Fibroblast of pulmonary artery (primary cell): ENCODE data around the gene MFAP2.
A peak's percentile ranks its signal among the peaks of the same experiment; 100 is the strongest.

Source experiments
- DNase-seq: peaks from one replicate; pipeline ENCODE4 v3.0.0-alpha.2; 2010; ENCODE audit warnings: low read depth
- H3K4me3 ChIP-seq: replicated peaks from 2 replicates; pipeline ENCODE4 v1.5.1; 2011; ENCODE audit warnings: low read depth, mild to moderate bottlenecking, control low read depth, low read length, moderate library complexity
- TF ChIP-seq, protein P1 (sequence below): IDR thresholded peaks from 2 replicates; pipeline ENCODE4 v1.5.1; 2011; ENCODE audit warnings: mild to moderate bottlenecking, control low read depth, low read length, inconsistent platforms; ENCODE audit errors: missing control alignments

Gene MFAP2, protein sequence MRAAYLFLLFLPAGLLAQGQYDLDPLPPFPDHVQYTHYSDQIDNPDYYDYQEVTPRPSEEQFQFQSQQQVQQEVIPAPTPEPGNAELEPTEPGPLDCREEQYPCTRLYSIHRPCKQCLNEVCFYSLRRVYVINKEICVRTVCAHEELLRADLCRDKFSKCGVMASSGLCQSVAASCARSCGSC

DNA sequence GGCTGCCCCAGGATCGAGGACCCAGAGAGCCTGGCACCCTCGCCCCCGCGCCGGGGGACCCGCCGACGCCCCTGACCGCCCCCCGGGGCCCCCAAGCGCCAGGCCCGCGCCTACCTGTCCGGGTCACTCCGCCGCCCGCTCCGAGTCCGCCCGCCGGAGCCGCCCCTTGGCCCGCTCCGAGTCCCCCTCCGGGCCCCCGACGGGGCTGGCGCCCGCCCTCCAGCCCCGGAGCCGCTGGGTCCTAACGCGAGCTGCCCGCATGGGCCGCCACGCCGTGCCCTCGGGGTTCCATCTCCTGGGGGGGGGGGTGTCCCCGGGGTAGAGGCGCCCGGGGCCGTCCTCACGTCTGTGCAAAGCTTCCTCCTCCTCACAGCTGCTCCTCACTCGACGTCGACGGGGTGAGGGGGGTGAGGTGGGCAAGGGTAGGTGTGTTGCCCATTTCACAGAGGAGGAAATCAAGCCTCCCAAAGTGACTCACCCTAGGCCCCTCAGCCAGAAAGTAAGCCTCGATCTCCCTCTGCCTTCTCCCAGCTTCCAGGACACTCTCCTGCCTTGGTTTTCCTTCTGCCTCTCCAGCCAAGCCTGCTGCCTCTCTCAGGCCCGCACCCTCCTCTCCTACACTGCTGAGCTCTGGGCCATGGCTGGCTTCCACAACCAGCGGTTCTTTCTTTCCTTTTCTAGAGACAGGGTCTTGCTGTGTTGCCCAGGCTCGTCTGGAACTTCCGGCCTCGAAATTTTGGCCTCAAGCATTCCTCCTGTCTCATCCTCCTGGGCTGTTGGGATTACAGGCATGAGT, at the start of gene MFAP2:
MFAP2 (minus strand) TSS at position 148 of the 796 bp plus-strand sequence. CDS start 2,347 bp downstream, outside the sequence.
- TF ChIP-seq, protein P1, sequence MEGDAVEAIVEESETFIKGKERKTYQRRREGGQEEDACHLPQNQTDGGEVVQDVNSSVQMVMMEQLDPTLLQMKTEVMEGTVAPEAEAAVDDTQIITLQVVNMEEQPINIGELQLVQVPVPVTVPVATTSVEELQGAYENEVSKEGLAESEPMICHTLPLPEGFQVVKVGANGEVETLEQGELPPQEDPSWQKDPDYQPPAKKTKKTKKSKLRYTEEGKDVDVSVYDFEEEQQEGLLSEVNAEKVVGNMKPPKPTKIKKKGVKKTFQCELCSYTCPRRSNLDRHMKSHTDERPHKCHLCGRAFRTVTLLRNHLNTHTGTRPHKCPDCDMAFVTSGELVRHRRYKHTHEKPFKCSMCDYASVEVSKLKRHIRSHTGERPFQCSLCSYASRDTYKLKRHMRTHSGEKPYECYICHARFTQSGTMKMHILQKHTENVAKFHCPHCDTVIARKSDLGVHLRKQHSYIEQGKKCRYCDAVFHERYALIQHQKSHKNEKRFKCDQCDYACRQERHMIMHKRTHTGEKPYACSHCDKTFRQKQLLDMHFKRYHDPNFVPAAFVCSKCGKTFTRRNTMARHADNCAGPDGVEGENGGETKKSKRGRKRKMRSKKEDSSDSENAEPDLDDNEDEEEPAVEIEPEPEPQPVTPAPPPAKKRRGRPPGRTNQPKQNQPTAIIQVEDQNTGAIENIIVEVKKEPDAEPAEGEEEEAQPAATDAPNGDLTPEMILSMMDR = no peak
- H3K4me3 ChIP-seq = peak within 1 kb of the TSS; percentile 88
- peak; percentile 50 for DNase-seq

DNA sequence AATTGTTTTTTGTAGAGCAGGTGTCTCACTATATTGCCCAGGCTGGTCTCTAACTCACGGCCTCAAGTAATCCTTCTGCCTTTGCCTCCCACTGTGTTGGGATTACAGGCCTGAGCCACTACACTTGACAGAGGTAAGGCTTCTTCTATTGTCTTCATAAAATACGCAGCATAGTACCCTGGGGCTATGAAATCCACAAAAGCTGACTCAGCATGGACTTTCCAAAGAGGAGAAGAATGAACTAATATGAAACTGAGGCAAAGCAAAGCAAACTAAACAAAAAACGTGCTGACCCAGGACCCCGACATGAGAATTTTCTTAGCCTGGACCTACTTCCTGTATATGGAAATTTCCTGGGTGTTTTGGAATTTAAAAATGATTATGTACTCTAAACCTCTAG, 49.8 kb upstream of the MFAP2 start:
- TF ChIP-seq, protein P1 = no peak
- no peak for DNase-seq
- no peak overlapping the region for H3K4me3 ChIP-seq

DNA sequence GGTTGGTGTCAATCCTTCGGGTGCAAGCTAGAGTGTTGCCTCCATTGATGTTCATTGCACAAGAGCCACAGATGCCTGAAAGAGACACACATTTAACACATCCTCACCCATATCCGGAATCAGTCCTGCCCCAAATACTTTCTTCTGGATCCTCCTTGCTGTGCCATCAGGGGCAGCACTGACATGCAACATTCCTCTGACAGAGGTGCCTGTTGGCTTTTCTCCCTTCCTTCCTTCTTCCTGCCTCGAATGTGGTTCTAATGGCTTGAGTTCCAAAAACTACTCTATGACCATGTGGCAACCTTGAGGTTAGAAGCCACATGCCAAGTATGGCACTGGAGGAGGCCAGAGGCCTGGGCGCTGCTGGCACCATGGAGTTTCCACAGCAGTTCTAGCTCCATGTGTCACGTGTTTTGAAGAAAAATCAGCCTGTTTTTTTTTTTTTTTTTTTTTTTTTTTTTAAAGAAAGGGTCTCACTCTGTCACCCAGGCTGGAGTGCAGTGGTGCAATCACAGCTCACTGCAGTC, 48.3 kb upstream of the MFAP2 start:
- TF ChIP-seq, protein P1 = no peak
- DNase-seq = no peak
- H3K4me3 ChIP-seq = no peak overlapping the region

DNA sequence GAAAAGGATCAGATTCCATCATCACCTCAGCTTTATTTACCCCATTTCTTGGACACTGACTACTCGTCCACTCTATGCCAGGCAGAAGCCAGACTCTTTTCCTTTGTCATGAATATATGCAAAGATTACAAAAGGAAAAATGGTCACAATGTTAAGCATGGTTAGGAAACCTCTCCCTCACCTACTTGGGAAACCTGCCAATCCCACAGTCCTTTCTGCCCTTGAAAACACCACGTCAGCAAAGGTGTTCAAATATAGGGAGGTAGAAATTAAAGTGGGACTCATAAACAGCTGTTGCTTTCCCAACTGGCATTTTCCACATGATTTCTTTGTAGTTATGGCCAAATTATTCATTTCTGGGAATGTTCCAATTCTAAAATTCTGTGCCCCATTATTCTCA, 47.5 kb upstream of the MFAP2 start:
- no peak for DNase-seq
- H3K4me3 ChIP-seq = no peak overlapping the region
- TF ChIP-seq, protein P1 = no peak

DNA sequence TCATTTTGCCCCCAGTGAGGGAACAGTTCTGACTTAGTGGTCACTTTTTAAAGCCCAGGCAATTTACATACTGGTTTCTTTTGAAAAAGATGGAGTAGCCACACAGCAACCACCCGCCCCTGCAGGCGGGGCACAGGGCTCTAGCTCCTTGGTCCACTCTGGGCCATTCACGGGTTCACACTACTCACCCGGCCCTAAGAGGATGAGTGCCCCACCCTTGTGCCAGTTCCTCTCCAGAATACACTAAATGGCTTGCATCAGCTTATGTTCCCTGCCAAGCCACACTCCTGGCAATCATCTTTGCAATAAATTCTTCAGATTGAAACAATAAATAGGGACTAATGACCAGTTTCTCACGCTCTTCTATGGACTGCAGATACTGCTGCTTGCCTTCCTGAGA, 47.0 kb upstream of the MFAP2 start:
- TF ChIP-seq, protein P1 = no peak
- no peak for DNase-seq
- H3K4me3 ChIP-seq = no peak overlapping the region

DNA sequence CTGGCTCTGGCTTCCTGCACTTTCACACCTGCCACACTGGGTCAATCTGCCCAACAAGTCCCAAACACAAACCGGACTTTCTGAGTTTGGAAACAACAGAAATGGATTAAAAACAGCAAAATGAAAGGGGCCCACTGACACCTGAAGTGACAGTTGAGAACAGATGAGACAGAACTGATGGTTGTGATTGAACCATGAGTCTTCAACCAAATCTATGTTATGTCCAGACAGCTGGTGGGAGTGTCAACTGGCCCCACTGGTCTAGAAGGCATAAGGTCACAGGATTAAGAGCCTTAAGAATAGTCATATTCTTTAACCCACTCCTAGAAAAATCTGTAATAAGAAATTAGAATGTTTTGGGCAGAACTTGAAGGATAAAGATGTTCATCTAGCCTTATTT, 44.3 kb upstream of the MFAP2 start:
- no peak overlapping the region for H3K4me3 ChIP-seq
- no peak for DNase-seq
- TF ChIP-seq, protein P1 = no peak
